ENCODE results near the gene PTPRN2. TPM values are rescaled to one million over a fixed set of nuclear protein-coding genes. Genes with fewer than 3 reads are reported as not detected.

The PTPRN2 gene
- total and polyA plus RNA-seq, 2 of the 8 experiments (the other 6 are each of a cell fraction or from before 2014, with no cell fraction given), result 2.6 to 4.5 TPM

GRCh38 chr7:157962458-157963306 is 624.9 kb downstream of the PTPRN2 start:
- no peak overlapping the region for H2BK15ac ChIP-seq (ENCODE audit: low read length)
- H2BK5ac ChIP-seq (ENCODE audit: low read depth, low read length), result peak overlapping the region; percentile 68; the same call in 1 of the 2 replicates
- no peak overlapping the region for H3K9ac ChIP-seq (replicated peaks in 1 of 4; ENCODE audit: extremely low read depth in 1 of 4, low read depth in 3 of 4, low read length in 3 of 4)
- no peak overlapping the region for H3K56ac ChIP-seq (replicated peaks; ENCODE audit: insufficient read length, low read depth, low read length)
- H3K18ac ChIP-seq (ENCODE audit: extremely low read depth, low read length), result peak overlapping the region; percentile 7; the same call in 1 of the 2 replicates
- no peak overlapping the region for H3K4ac ChIP-seq (replicated peaks; ENCODE audit: insufficient read length, low read depth, low read length)
- peak overlapping the region; percentile 86 for H4K91ac ChIP-seq (replicated peaks; ENCODE audit: insufficient read length, low read length)
- 80% methylated on average over 15 of the region's 15 CpGs; no CpG with 5 or more reads in 1 of the 2 experiments for WGBS, 2 experiments (ENCODE audit: extremely low coverage in 1 of 2, insufficient coverage in 1 of 2, insufficient read length in 1 of 2, insufficient replicate concordance in 2 of 2, low coverage in 1 of 2, low lambda C conversion rate in 2 of 2, missing lambda C conversion rate in 1 of 2)
- no peaks in the 10 kb centered on the region for H4K20me1 ChIP-seq (replicated peaks in 1 of 2; ENCODE audit: control insufficient read depth in 1 of 2, insufficient read depth in 2 of 2, low read length in 2 of 2)
- H3K4me3 ChIP-seq (ENCODE audit: extremely low read depth in 1 of 4, insufficient read depth in 2 of 4, low read depth in 3 of 4, low read length in 4 of 4), result peak overlapping the region in 1 of 4 experiments; percentile 19; a peak in 1 of 8 replicates
- H3K23ac ChIP-seq (ENCODE audit: insufficient read length), result no peak overlapping the region
- H3K14ac ChIP-seq (ENCODE audit: insufficient read length), result no peak overlapping the region
- peaks cover 0 to 3% (median 0%) of the 10 kb centered on the region in 4 experiments; a peak in 2 of 7 replicates for H3K27me3 ChIP-seq (replicated peaks in 1 of 4; ENCODE audit: control insufficient read depth in 3 of 4, extremely low read depth in 1 of 4, insufficient read depth in 3 of 4, low read length in 3 of 4)
- POLR2A ChIA-PET (ENCODE audit: partially characterized antibody), result no interaction called here
- H3K79me1 ChIP-seq (ENCODE audit: low read depth, low read length), result no peaks in the 10 kb centered on the region
- H3K36me3 ChIP-seq (ENCODE audit: control insufficient read depth in 2 of 4, insufficient read depth in 4 of 4, low read length in 3 of 4), result no peaks in the 10 kb centered on the region
- no peak overlapping the region for H2AFZ ChIP-seq (ENCODE audit: low read length)
- H3K27ac ChIP-seq (ENCODE audit: low read depth, low read length), result no peak overlapping the region
- peaks cover 0 to 14% of the 10 kb centered on the region in 2 experiments; a peak in 2 of 4 replicates for H3K9me3 ChIP-seq (ENCODE audit: insufficient read depth in 2 of 2, low read depth in 1 of 2, low read length in 1 of 2)
- H2BK120ac ChIP-seq (replicated peaks; ENCODE audit: low read depth, low read length), result peak overlapping the region; percentile 58
- H3K23me2 ChIP-seq (ENCODE audit: low read depth, low read length), result peaks cover 7% of the 10 kb centered on the region; the same call in 1 of the 2 replicates
- H4K8ac ChIP-seq (ENCODE audit: extremely low read depth, insufficient read depth, low read length), result no peak overlapping the region
- peak overlapping the region; percentile 11; the same call in 1 of the 2 replicates for H2BK20ac ChIP-seq (ENCODE audit: low read length)
- H2BK12ac ChIP-seq (ENCODE audit: low read depth, low read length), result peak overlapping the region; percentile 91; the same call in 1 of the 2 replicates
- H4K5ac ChIP-seq (ENCODE audit: insufficient read length, low read depth, low read length), result no peak overlapping the region
- peaks cover 4 to 11% (median 7%) of the 10 kb centered on the region in 4 experiments; a peak in 6 of 7 replicates for H3K4me1 ChIP-seq (replicated peaks in 1 of 4; ENCODE audit: control insufficient read depth in 3 of 4, insufficient read depth in 4 of 4, low read length in 3 of 4)
- H3K4me2 ChIP-seq (ENCODE audit: insufficient read depth in 1 of 2, low read depth in 2 of 2, low read length in 2 of 2), result peak overlapping the region; percentile 44 to 55; a peak in 3 of 4 replicates
- FAIRE-seq, result no peak
- no peaks in the 10 kb centered on the region for H3K79me2 ChIP-seq (ENCODE audit: control insufficient read depth in 1 of 2, insufficient read depth in 2 of 2, low read length in 2 of 2)
- DNase-seq (ENCODE audit: low read depth in 1 of 2, low spot score in 2 of 2), result no peak
- H2AK5ac ChIP-seq (ENCODE audit: low read depth, low read length), result peak overlapping the region; percentile 32; the same call in 1 of the 2 replicates
- CTCF ChIA-PET (ENCODE audit: partially characterized antibody), result no interaction called here

Data from H1 (cell line).